NB4 (cell line): ENCODE results near the gene EPS8L1.

ENCODE experiments used
- CTCF ChIP-seq: IDR thresholded peaks from one replicate; pipeline ENCODE4 v1.5.1; 2012; ENCODE audit warnings: low read depth, low read length
- MYC ChIP-seq: IDR thresholded peaks from 2 replicates; pipeline ENCODE4 v1.6.1; 2011; ENCODE audit warnings: low read depth, low read length
- POLR2A ChIP-seq: IDR thresholded peaks from 2 replicates; pipeline ENCODE4 v1.6.1; 2011; ENCODE audit warnings: mild to moderate bottlenecking; ENCODE audit not compliant: insufficient read length; ENCODE audit errors: extremely low read depth

- TF ChIP-seq CTCF = no peak
- peak; percentile 29 for TF ChIP-seq POLR2A
- no peak for TF ChIP-seq MYC
These were observed 41.4 kb downstream of the EPS8L1 start, which contains the start of gene PPP1R12C for GRCh38 chr19:55116859-55117662.
